WERI-Rb-1 (cell line): ENCODE results near the gene YKT6.

Source experiments
- DNase-seq: peaks from one replicate; pipeline ENCODE4 v3.0.0-alpha.2; 2020
- H3K27ac ChIP-seq: fragments of 250-450 bp; sonication (Bioruptor Pico); 2 replicates; pipeline ENCODE4 v1.5.1; 2020; ENCODE audit warnings: mild to moderate bottlenecking, moderate library complexity
- H3K27me3 ChIP-seq: fragments of 250-450 bp; sonication (Bioruptor Pico); 2 replicates; pipeline ENCODE4 v1.5.1; 2021; ENCODE audit warnings: mild to moderate bottlenecking, low read depth, moderate library complexity; ENCODE audit not compliant: insufficient read depth, severe bottlenecking
- H3K36me3 ChIP-seq: fragments of 250-450 bp; sonication (Bioruptor Pico); 2 replicates; pipeline ENCODE4 v1.5.1; 2020; ENCODE audit warnings: mild to moderate bottlenecking, moderate library complexity
- H3K4me3 ChIP-seq: 2 replicates; pipeline ENCODE4 v1.5.1; 2011; ENCODE audit warnings: low read depth, mild to moderate bottlenecking, control low read depth, low read length
- H3K9me3 ChIP-seq: fragments of 250-450 bp; sonication (Bioruptor Pico); 2 replicates; pipeline ENCODE4 v1.5.1; 2021; ENCODE audit warnings: mild to moderate bottlenecking, moderate library complexity; ENCODE audit not compliant: severe bottlenecking
- TF ChIP-seq, protein P1 (sequence below): IDR thresholded peaks from 2 replicates; pipeline ENCODE4 v1.5.1; 2011; ENCODE audit warnings: low read depth, mild to moderate bottlenecking, control low read depth, inconsistent platforms, low read length

Gene YKT6

DNA sequence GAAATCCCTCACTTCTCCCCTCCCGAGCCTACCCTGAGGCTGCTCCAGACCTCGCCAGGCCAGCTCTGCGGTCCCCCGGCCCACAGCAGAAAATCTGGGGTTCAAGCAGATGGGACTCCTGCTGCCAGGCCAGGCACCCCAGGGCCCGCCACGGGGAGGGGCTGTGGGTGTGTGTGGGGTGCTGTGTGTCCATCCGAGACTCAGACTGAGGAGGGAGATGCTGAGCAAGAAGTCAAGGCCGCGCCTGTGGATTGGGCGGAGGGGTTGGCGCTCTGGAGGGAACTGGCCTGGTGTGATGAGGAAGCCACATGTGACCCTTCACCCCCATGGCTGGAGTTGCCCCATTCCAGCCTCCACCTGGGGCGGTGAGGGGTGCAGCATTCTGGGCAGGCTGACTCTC lies 51.1 kb downstream of the YKT6 start:
- DNase-seq: no peak
- H3K27me3 ChIP-seq: no peaks in the 10 kb centered on the region
- no peak overlapping the region for H3K4me3 ChIP-seq
- no peaks in the 10 kb centered on the region for H3K9me3 ChIP-seq
- TF ChIP-seq, protein P1, sequence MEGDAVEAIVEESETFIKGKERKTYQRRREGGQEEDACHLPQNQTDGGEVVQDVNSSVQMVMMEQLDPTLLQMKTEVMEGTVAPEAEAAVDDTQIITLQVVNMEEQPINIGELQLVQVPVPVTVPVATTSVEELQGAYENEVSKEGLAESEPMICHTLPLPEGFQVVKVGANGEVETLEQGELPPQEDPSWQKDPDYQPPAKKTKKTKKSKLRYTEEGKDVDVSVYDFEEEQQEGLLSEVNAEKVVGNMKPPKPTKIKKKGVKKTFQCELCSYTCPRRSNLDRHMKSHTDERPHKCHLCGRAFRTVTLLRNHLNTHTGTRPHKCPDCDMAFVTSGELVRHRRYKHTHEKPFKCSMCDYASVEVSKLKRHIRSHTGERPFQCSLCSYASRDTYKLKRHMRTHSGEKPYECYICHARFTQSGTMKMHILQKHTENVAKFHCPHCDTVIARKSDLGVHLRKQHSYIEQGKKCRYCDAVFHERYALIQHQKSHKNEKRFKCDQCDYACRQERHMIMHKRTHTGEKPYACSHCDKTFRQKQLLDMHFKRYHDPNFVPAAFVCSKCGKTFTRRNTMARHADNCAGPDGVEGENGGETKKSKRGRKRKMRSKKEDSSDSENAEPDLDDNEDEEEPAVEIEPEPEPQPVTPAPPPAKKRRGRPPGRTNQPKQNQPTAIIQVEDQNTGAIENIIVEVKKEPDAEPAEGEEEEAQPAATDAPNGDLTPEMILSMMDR: no peak
- no peaks in the 10 kb centered on the region for H3K36me3 ChIP-seq
- no peak overlapping the region for H3K27ac ChIP-seq

DNA sequence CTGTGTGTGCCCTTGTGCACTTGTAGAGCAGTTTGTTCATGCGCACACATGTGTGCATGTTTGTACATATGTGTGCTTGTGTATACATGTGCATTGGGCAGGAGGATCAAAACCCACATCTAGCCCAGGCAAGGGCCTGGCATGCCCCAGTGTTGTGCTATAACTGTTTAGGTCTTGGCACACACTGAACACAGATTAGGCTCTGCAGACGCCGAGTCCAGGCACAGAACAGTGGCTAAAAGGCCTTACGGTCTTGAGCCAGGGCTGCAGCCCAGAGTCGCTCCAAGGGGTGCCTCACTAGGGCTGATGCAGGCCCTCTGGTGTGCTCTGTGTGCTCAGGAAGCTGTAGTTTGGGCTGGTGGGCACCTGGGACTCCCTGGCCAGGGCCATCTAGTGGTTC lies 55.7 kb downstream of the YKT6 start:
- H3K27me3 ChIP-seq: no peaks in the 10 kb centered on the region
- H3K9me3 ChIP-seq: no peaks in the 10 kb centered on the region
- no peak overlapping the region for H3K27ac ChIP-seq
- TF ChIP-seq, protein P1: no peak
- H3K4me3 ChIP-seq: no peak overlapping the region
- no peak for DNase-seq
- H3K36me3 ChIP-seq: no peaks in the 10 kb centered on the region

DNA sequence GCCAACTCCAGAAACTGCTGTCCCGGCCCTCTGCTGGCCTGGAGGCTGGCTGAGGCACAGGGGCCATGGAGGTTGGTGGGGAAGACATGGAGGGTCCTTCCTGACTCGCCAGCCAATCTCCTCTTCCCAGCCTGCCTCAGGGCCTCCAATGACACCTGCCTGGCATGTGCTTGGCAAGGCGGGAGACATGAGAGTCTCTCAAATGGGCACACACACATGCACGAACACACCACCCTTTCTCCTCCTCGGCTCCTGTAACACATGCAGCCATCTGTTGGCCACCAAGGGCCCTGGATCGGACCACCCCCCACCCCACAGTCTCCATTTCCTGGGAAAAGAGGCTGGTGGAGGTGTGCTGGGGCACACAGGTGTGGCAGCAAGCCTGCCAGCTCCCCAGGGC lies 56.4 kb downstream of the YKT6 start:
- DNase-seq: no peak
- H3K27ac ChIP-seq: peak overlapping the region; percentile 65
- H3K27me3 ChIP-seq: no peaks in the 10 kb centered on the region
- H3K9me3 ChIP-seq: no peaks in the 10 kb centered on the region
- H3K4me3 ChIP-seq: no peak overlapping the region
- TF ChIP-seq, protein P1: no peak
- no peaks in the 10 kb centered on the region for H3K36me3 ChIP-seq

DNA sequence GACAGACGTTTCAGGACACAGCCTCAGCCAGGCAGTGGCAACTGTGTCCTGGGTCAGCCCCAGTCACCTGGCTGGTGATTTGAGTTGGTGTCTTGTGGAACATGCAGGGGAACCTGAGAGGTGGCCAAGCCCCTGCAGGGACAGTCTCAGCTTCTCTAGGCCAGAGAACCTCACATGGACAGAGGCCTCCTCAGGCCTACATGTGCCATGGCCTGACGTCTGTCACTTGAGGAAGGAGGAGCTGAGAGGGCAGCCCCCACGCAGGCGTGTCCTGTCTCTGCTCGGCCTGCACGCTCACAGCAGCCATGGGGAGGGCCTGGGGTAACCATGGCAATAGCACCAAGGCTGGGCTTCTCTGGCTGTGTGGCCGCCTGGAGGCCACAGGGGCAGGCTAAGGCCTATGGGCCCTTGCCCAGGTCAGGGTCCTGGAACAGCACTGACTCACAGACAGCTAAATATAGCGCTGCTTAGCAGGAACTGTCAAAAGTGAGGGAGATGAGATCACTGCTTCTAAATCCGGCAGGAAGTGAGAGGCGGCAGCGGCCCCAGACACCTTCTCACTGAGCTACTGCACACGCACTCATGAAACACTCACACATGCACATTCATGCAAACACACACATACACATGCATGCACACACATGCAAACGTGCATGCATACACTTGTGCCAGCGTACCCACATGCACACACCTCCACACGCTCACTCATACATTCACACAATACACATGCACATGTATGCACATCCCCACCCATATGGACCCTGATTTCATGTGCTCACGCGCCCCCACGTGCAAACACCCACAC lies 57.0 kb downstream of the YKT6 start:
- H3K9me3 ChIP-seq: no peaks in the 10 kb centered on the region
- H3K27ac ChIP-seq: peak overlapping the region; percentile 65
- DNase-seq: peak; percentile 90
- H3K36me3 ChIP-seq: no peaks in the 10 kb centered on the region
- H3K4me3 ChIP-seq: no peak overlapping the region
- TF ChIP-seq, protein P1: peak; percentile 16; the same call in 1 of the 2 replicates
- no peaks in the 10 kb centered on the region for H3K27me3 ChIP-seq

DNA sequence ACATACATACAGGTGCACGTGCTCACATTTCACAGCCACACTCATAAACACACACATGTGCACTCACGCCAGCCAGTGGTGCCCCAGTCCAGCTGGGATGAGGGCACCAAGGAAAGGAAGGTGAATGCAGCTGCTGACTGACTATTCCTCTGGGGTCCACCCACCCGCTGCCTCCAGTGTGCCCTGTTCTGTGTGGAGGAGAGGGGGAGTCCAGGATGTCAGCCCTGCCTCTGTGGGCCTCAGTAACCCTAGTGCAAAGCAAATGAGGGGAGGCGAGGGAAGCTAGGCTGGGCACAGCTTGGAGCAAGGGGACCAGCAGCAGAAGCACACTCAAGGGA lies 57.6 kb downstream of the YKT6 start:
- Histone ChIP-seq H3K27ac (peak overlapping the region; percentile 65), H3K9me3 (no peaks in the 10 kb centered on the region), H3K27me3 (no peaks in the 10 kb centered on the region), H3K36me3 (no peaks in the 10 kb centered on the region), H3K4me3 (no peak overlapping the region)
- TF ChIP-seq, protein P1: no peak
- DNase-seq: no peak
